Keratinocyte (primary cell): ENCODE results near the gene MN1. TPM values are rescaled to one million over a fixed set of nuclear protein-coding genes. Genes with fewer than 3 reads are reported as not detected.

Source experiments
- DNase-seq: peaks from one replicate; pipeline ENCODE4 v3.0.0-alpha.2; 2011; ENCODE audit warnings: low read depth, missing footprints, low spot score
- FAIRE-seq: peaks from 2 replicates; lab custom pipeline; 2011; peaks lifted over from hg19 to GRCh38; lab: Jason Lieb, UNC
- H2AFZ ChIP-seq: 2 replicates; pipeline ENCODE4 v1.6.0; 2012; ENCODE audit warnings: low read length, control low read depth, inconsistent platforms; ENCODE audit not compliant: control insufficient read depth
- H3K27ac ChIP-seq: 2 replicates; pipeline ENCODE4 v1.5.1; 2011; ENCODE audit warnings: low read length; ENCODE audit not compliant: control insufficient read depth, insufficient read depth
- H3K27me3 ChIP-seq: 3 replicates; pipeline ENCODE4 v1.6.0; 2011; ENCODE audit warnings: low read length; ENCODE audit not compliant: control insufficient read depth, insufficient read depth; ENCODE audit errors: extremely low read depth
- H3K36me3 ChIP-seq, 2 experiments: 2 replicates in 1 of 2; 3 replicates in 1 of 2; pipeline ENCODE4 v1.5.1; 2011; ENCODE audit warnings: low read length in 2 of 2, mild to moderate bottlenecking in 1 of 2; ENCODE audit not compliant: control insufficient read depth in 2 of 2, insufficient read depth in 2 of 2; ENCODE audit errors: extremely low read depth in 1 of 2
- H3K4me1 ChIP-seq: 3 replicates; pipeline ENCODE4 v1.5.1; 2011; ENCODE audit warnings: low read length; ENCODE audit not compliant: control insufficient read depth, insufficient read depth; ENCODE audit errors: extremely low read depth
- H3K4me2 ChIP-seq: 3 replicates; pipeline ENCODE4 v1.6.0; 2011; ENCODE audit warnings: low read depth, low read length; ENCODE audit not compliant: control insufficient read depth, insufficient read depth; ENCODE audit errors: extremely low read depth
- H3K4me3 ChIP-seq, 3 experiments: fragments of 200-600 bp in 1 of 3; sonication (generic) in 1 of 3; 2 replicates in 2 of 3; 3 replicates in 1 of 3; pipeline ENCODE4 v1.5.1; 2011 to 2016; ENCODE audit warnings: low read length in 3 of 3, mild to moderate bottlenecking in 3 of 3, control low read depth in 2 of 3, inconsistent platforms in 1 of 3, low read depth in 1 of 3, mixed read lengths in 1 of 3, mixed run types in 1 of 3, moderate library complexity in 1 of 3; ENCODE audit not compliant: control insufficient read depth in 2 of 3, insufficient read depth in 2 of 3; ENCODE audit errors: extremely low read depth in 1 of 3
- H3K79me2 ChIP-seq: 2 replicates; pipeline ENCODE4 v1.6.0; 2012; ENCODE audit warnings: low read length; ENCODE audit not compliant: control insufficient read depth, insufficient read depth
- H3K9ac ChIP-seq: 3 replicates; pipeline ENCODE4 v1.6.0; 2011; ENCODE audit warnings: low read length; ENCODE audit not compliant: control insufficient read depth, insufficient read depth; ENCODE audit errors: extremely low read depth
- H3K9me1 ChIP-seq: 3 replicates; pipeline ENCODE4 v1.6.0; 2011; ENCODE audit warnings: low read length; ENCODE audit not compliant: control insufficient read depth, insufficient read depth; ENCODE audit errors: extremely low read depth
- H3K9me3 ChIP-seq: 2 replicates; pipeline ENCODE4 v1.5.1; 2012; ENCODE audit warnings: low read depth, low read length; ENCODE audit not compliant: control insufficient read depth
- H4K20me1 ChIP-seq: 3 replicates; pipeline ENCODE4 v1.6.0; 2011; ENCODE audit warnings: low read length; ENCODE audit not compliant: control insufficient read depth, insufficient read depth; ENCODE audit errors: extremely low read depth
- CTCF ChIP-seq, 3 experiments: IDR thresholded peaks in 1 of 3; conservative IDR thresholded peaks in 1 of 3; optimal IDR thresholded peaks in 1 of 3; 2 replicates in 2 of 3; 3 replicates in 1 of 3; pipeline versions ENCODE3 to v1.5.1; 2011; ENCODE audit warnings: low read length in 3 of 3, mild to moderate bottlenecking in 3 of 3, moderate library complexity in 2 of 3, control low read depth in 1 of 3, inconsistent platforms in 1 of 3; ENCODE audit not compliant: insufficient read depth in 2 of 3; ENCODE audit errors: extremely low read depth in 1 of 3
- EZH2 ChIP-seq: IDR thresholded peaks from one replicate; pipeline ENCODE4 v1.6.1; 2012; ENCODE audit warnings: inconsistent platforms, mild to moderate bottlenecking, low read length, moderate library complexity
- dilution Hi-C: fragments of 300-500 bp; cut with MboI; formaldehyde crosslinking; loops from one replicate; pipeline ENCODE4 v1.7.0; 2020; ENCODE audit warnings: low sequenced_read_pairs; ENCODE audit not compliant: extremely low pct_ligation_motif_present
- polyA minus RNA-seq, 3 experiments: library from RNA; depleted of rRNA, polyadenylated mRNA; stranded (reverse); fragments of >200 nt; gene quantifications; 1 replicate in 1 of 3; 2 replicates in 1 of 3; 3 replicates in 1 of 3; pipeline ENCODE4 v1.2.3, GENCODE V29; 2011
- polyA plus RNA-seq, 5 experiments: library from polyadenylated mRNA; depleted of rRNA in 3 of 5; stranded (reverse) in 3 of 5; stranded (forward) in 1 of 5; unstranded in 1 of 5; fragments of >200 nt; gene quantifications; 1 replicate in 1 of 5; 2 replicates in 3 of 5; 3 replicates in 1 of 5; pipeline versions ENCODE4 v1.2.1 to v1.2.3, GENCODE V29; 2011 to 2012; ENCODE audit warnings: missing spikeins in 2 of 5, low read depth in 1 of 5, low replicate concordance in 1 of 5

Gene MN1
- 2.2 to 8.5 TPM (median 2.2 TPM) in 3 replicates for polyA plus RNA-seq
- polyA plus RNA-seq (2011; ENCODE audit: low read depth): 2.9 TPM
- polyA plus RNA-seq (2011; cell fraction: cytosol; rRNA removed): 5.0 and 7.2 TPM in 2 replicates
- polyA plus RNA-seq (2011; cell fraction: nucleus; rRNA removed): 16.8 and 21.0 TPM in 2 replicates
- polyA plus RNA-seq (2012; ENCODE audit: low replicate concordance): 5.0 and 8.5 TPM in 2 replicates
- 8.0 to 24.5 TPM (median 11.7 TPM) in 3 replicates for polyA minus RNA-seq
- 12.9 TPM for polyA minus RNA-seq (2011; cell fraction: cytosol; rRNA and poly(A)+ RNA removed)
- polyA minus RNA-seq (2011; cell fraction: nucleus; rRNA and poly(A)+ RNA removed): 15.2 and 17.8 TPM in 2 replicates

- Histone ChIP-seq H3K36me3 (peaks cover 2 to 5% of the 10 kb centered on the region in 2 experiments), H3K27ac (peak within 1 kb of the TSS; percentile 70), H3K4me3 (peak within 1 kb of the TSS; percentile 74 to 85 (median 78)), H3K9me3 (no peaks in the 10 kb centered on the region), H4K20me1 (no peaks in the 10 kb centered on the region), H3K9ac (peak within 1 kb of the TSS; percentile 75), H2AFZ (peak within 1 kb of the TSS; percentile 91), H3K27me3 (no peaks in the 10 kb centered on the region), H3K4me1 (peaks cover 19% of the 10 kb centered on the region), H3K4me2 (peak within 1 kb of the TSS; percentile 94), H3K79me2 (peaks cover 27% of the 10 kb centered on the region), H3K9me1 (no peaks in the 10 kb centered on the region)
- dilution Hi-C loops: no loop called here
- FAIRE-seq (no peak), DNase-seq (no peak)
- TF ChIP-seq CTCF (optimal IDR thresholded peaks at IDR 0.05 in 1 of 3, IDR thresholded peaks at IDR 0.05 in 1 of 3, conservative IDR thresholded peaks at IDR 0.05 in 1 of 3; ENCODE audit: extremely low read depth in 1 of 3, insufficient read depth in 2 of 3, low read length in 3 of 3): no peak
These were observed at the start of gene MN1 for GRCh38 chr22:27801616-27802345. Gene MN1 (minus strand): TSS chr22:27801756. CDS start chr22:27800543, 1,213 bp downstream.

- Histone ChIP-seq H3K9me3 (no peaks in the 10 kb centered on the region), H3K4me2 (no peak overlapping the region), H4K20me1 (peaks cover 6% of the 10 kb centered on the region), H3K4me3 (no peak overlapping the region), H3K36me3 (peaks cover 33 to 42% of the 10 kb centered on the region in 2 experiments), H2AFZ (no peak overlapping the region), H3K27me3 (no peaks in the 10 kb centered on the region), H3K9ac (no peak overlapping the region), H3K4me1 (no peaks in the 10 kb centered on the region), H3K9me1 (no peaks in the 10 kb centered on the region), H3K79me2 (no peaks in the 10 kb centered on the region), H3K27ac (no peak overlapping the region)
- no peak for TF ChIP-seq EZH2
- no peak for TF ChIP-seq CTCF (optimal IDR thresholded peaks at IDR 0.05 in 1 of 3, IDR thresholded peaks at IDR 0.05 in 1 of 3, conservative IDR thresholded peaks at IDR 0.05 in 1 of 3; ENCODE audit: extremely low read depth in 1 of 3, insufficient read depth in 2 of 3, low read length in 3 of 3)
- DNase-seq (no peak), FAIRE-seq (no peak)
- dilution Hi-C loops: no loop called here
These were observed 48.5 kb upstream of the MN1 start for GRCh38 chr22:27850000-27850521.
